ENCODE measurements around the gene HS3ST2. TPM values are rescaled to one million over a fixed set of nuclear protein-coding genes. Genes with fewer than 3 reads are reported as not detected.
"Not testable (repeated sequence)": the region's sequence is repeated elsewhere in the genome, so short reads cannot be mapped to it uniquely, and the experiment has no call there.

The HS3ST2 gene
- total RNA-seq, 1 experiment from 2014 or later = 0.61 TPM

- TF ChIP-seq FOXK1 (CRISPR knock-in tag; IDR thresholded peaks at IDR 0.05) (no peak), ZNF423 (CRISPR knock-in tag; IDR thresholded peaks at IDR 0.05) (no peak), MAX (CRISPR knock-in tag; IDR thresholded peaks at IDR 0.05) (no peak), NR1H2 (CRISPR knock-in tag; IDR thresholded peaks at IDR 0.05) (no peak), ZNF219 (CRISPR knock-in tag; IDR thresholded peaks at IDR 0.05; ENCODE audit: borderline replicate concordance) (no peak), GABPB1 (CRISPR knock-in tag; IDR thresholded peaks at IDR 0.05) (no peak), MYBL2 (CRISPR knock-in tag; IDR thresholded peaks at IDR 0.05) (no peak), RELA (CRISPR knock-in tag; IDR thresholded peaks at IDR 0.05; ENCODE audit: borderline replicate concordance) (no peak), ZNF232 (CRISPR knock-in tag; IDR thresholded peaks at IDR 0.05) (no peak)
- TF ChIP-seq, protein P1, sequence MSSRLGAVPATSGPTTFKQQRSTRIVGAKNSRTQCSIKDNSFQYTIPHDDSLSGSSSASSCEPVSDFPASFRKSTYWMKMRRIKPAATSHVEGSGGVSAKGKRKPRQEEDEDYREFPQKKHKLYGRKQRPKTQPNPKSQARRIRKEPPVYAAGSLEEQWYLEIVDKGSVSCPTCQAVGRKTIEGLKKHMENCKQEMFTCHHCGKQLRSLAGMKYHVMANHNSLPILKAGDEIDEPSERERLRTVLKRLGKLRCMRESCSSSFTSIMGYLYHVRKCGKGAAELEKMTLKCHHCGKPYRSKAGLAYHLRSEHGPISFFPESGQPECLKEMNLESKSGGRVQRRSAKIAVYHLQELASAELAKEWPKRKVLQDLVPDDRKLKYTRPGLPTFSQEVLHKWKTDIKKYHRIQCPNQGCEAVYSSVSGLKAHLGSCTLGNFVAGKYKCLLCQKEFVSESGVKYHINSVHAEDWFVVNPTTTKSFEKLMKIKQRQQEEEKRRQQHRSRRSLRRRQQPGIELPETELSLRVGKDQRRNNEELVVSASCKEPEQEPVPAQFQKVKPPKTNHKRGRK (CRISPR knock-in tag; IDR thresholded peaks at IDR 0.05; ENCODE audit: borderline replicate concordance) = no peak
- TF ChIP-seq, protein P2, sequence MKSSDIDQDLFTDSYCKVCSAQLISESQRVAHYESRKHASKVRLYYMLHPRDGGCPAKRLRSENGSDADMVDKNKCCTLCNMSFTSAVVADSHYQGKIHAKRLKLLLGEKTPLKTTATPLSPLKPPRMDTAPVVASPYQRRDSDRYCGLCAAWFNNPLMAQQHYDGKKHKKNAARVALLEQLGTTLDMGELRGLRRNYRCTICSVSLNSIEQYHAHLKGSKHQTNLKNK (CRISPR knock-in tag; IDR thresholded peaks at IDR 0.05) = no peak
These were observed 124.7 kb downstream of the HS3ST2 start (continued) for GRCh38 chr16:22938647-22939046.

DNA sequence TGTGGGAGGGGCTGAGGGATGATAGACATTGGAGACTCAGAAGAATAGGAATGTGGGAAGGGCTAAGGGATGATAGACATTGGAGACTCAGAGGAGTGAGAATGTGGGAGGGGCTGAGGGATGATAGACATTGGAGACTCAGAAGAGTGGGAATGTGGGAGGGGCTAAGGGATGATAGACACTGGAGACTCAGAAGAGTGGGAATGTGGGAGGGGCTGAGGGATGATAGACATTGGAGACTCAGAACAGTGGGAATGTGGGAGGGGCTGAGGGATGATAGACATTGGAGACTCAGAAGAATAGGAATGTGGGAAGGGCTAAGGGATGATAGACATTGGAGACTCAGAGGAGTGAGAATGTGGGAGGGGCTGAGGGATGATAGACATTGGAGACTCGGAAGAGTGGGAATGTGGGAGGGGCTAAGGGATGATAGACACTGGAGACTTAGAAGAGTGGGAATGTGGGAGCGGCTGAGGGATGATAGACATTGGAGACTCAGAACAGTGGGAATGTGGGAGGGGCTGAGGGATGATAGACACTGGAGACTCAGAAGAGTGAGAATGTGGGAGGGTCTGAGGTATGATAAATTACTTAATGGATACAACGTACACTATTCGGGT is 125.9 kb downstream of the HS3ST2 start:
- H3K9me3 Mint-ChIP-seq; H3K36me3 Mint-ChIP-seq; POLR2A ChIA-PET; CTCF ChIA-PET; H3K4me3 Mint-ChIP-seq; H3K27me3 Mint-ChIP-seq (ENCODE audit: low read depth); ATAC-seq: not testable (repeated sequence)
- DNase-seq (ENCODE audit: low spot score) = peak; percentile 70
- peaks cover 16% of the 10 kb centered on the region for H3K4me1 Mint-ChIP-seq
- peak overlapping the region; percentile 22; the same call in 1 of the 2 replicates for H3K27ac Mint-ChIP-seq

DNA sequence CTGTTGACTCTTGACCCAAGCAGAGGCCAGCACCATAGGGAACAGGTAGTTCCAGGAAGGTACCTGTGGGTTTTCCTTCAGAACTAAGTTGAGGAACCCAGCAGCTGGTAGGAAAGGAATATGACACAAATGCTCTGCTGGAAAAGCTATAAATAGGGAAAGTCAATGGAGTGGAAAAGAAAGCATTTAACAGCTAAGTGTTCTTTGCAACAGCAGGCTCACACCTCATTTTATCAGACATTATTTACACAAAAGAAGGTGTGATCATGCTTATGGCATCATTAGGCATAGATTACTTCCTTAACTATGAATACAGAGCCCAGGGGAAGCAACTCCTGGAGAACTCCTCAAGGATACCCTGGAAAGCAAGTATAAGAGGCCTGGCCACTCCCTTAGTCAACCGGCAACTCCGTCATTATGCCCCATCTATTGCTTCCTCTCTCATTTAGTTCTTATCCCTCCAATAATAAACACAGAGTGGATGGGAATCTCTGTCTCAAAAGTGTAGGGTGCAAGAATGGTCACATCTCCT is 128.1 kb downstream of the HS3ST2 start:
- Mint-ChIP-seq H3K36me3 (no peaks in the 10 kb centered on the region), H3K4me1 (peaks cover 18% of the 10 kb centered on the region), H3K27ac (no peak overlapping the region), H3K27me3 (ENCODE audit: low read depth) (0 out of 2 replicates have a peak, but pooled peaks cover 2% of the 10 kb centered on the region), H3K9me3 (no peaks in the 10 kb centered on the region), H3K4me3 (no peak overlapping the region)
- ChIA-PET CTCF (no interaction called here), POLR2A (no interaction called here)
- DNase-seq (ENCODE audit: low spot score) (no peak), ATAC-seq (no peak)
- TF ChIP-seq ELF4 (CRISPR knock-in tag; IDR thresholded peaks at IDR 0.05; ENCODE audit: low read depth) (no peak), RELA (CRISPR knock-in tag; IDR thresholded peaks at IDR 0.05; ENCODE audit: borderline replicate concordance) (no peak), ZNF671 (CRISPR knock-in tag; IDR thresholded peaks at IDR 0.05) (no peak), MLX (CRISPR knock-in tag; IDR thresholded peaks at IDR 0.05) (no peak), SP1 (CRISPR knock-in tag; conservative IDR thresholded peaks at IDR 0.05) (no peak), ZBTB21 (CRISPR knock-in tag; IDR thresholded peaks at IDR 0.05; ENCODE audit: borderline replicate concordance) (no peak)
- TF ChIP-seq, protein P3, sequence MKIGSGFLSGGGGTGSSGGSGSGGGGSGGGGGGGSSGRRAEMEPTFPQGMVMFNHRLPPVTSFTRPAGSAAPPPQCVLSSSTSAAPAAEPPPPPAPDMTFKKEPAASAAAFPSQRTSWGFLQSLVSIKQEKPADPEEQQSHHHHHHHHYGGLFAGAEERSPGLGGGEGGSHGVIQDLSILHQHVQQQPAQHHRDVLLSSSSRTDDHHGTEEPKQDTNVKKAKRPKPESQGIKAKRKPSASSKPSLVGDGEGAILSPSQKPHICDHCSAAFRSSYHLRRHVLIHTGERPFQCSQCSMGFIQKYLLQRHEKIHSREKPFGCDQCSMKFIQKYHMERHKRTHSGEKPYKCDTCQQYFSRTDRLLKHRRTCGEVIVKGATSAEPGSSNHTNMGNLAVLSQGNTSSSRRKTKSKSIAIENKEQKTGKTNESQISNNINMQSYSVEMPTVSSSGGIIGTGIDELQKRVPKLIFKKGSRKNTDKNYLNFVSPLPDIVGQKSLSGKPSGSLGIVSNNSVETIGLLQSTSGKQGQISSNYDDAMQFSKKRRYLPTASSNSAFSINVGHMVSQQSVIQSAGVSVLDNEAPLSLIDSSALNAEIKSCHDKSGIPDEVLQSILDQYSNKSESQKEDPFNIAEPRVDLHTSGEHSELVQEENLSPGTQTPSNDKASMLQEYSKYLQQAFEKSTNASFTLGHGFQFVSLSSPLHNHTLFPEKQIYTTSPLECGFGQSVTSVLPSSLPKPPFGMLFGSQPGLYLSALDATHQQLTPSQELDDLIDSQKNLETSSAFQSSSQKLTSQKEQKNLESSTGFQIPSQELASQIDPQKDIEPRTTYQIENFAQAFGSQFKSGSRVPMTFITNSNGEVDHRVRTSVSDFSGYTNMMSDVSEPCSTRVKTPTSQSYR (CRISPR knock-in tag; IDR thresholded peaks at IDR 0.05) = no peak
- TF ChIP-seq, protein P4, sequence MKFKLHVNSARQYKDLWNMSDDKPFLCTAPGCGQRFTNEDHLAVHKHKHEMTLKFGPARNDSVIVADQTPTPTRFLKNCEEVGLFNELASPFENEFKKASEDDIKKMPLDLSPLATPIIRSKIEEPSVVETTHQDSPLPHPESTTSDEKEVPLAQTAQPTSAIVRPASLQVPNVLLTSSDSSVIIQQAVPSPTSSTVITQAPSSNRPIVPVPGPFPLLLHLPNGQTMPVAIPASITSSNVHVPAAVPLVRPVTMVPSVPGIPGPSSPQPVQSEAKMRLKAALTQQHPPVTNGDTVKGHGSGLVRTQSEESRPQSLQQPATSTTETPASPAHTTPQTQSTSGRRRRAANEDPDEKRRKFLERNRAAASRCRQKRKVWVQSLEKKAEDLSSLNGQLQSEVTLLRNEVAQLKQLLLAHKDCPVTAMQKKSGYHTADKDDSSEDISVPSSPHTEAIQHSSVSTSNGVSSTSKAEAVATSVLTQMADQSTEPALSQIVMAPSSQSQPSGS (CRISPR knock-in tag; IDR thresholded peaks at IDR 0.05; ENCODE audit: borderline replicate concordance, low read depth) = no peak
